Sigmoid colon (tissue), 4 donors: ENCODE results near the gene FKBP7.

Experiments
- CTCF ChIP-seq, 4 experiments: fragments of 450-650 bp in 3 of 4; fragments of 200-600 bp in 1 of 4; IDR thresholded peaks; one replicate each; pipeline ENCODE4 v1.5.1; 2016 to 2019; ENCODE audit warnings: antibody characterized with exemption in 4 of 4, mild to moderate bottlenecking in 3 of 4, moderate library complexity in 2 of 4
- EP300 ChIP-seq, 4 donors: sonication (generic); formaldehyde crosslinking; IDR thresholded peaks; one replicate each; pipeline ENCODE4 v1.6.1; 2017; ENCODE audit warnings: antibody characterized with exemption in 4 of 4
- POLR2A ChIP-seq, 2 donors: fragments of 450-650 bp; IDR thresholded peaks; one replicate each; pipeline ENCODE4 v1.6.1; 2016; ENCODE audit warnings: antibody characterized with exemption in 2 of 2, mild to moderate bottlenecking in 2 of 2, moderate library complexity in 2 of 2
- POLR2AphosphoS5 ChIP-seq, 4 donors: sonication (generic); formaldehyde crosslinking; IDR thresholded peaks; one replicate each; pipeline ENCODE4 v1.6.1; 2017; ENCODE audit warnings: antibody characterized with exemption in 4 of 4

GRCh38 chr2:178419123-178419522, 59.3 kb downstream of the FKBP7 start:
- TF ChIP-seq CTCF (IDR thresholded peaks at IDR 0.05), result no peak
- TF ChIP-seq POLR2A (IDR thresholded peaks at IDR 0.05), result no peak
- TF ChIP-seq POLR2AphosphoS5 (IDR thresholded peaks at IDR 0.05), result no peak
- TF ChIP-seq EP300 (IDR thresholded peaks at IDR 0.05), result no peak
